Progenitor cell of endocrine pancreas (in vitro differentiated cells): ENCODE data around the gene ZNF738. TPM values are rescaled to one million over a fixed set of nuclear protein-coding genes. Genes with fewer than 3 reads are reported as not detected.
A peak's percentile ranks its signal among the peaks of the same experiment; 100 is the strongest.
"Not testable (repeated sequence)": the region's sequence is repeated elsewhere in the genome, so short reads cannot be mapped to it uniquely, and the experiment has no call there.

Source experiments
- DNase-seq: peaks from one replicate; pipeline ENCODE4 v3.0.0; 2021; ENCODE audit warnings: low spot score; ENCODE audit not compliant: unreplicated experiment
- H3K27ac Mint-ChIP-seq: 2 replicates; pipeline ENCODE4 v1.8.0; 2021; ENCODE audit warnings: mild to moderate bottlenecking, moderate library complexity, mixed read lengths
- H3K27me3 Mint-ChIP-seq: 2 replicates; pipeline ENCODE4 v1.8.0; 2021; ENCODE audit warnings: mixed read lengths
- H3K36me3 Mint-ChIP-seq: 2 replicates; pipeline ENCODE4 v1.8.0; 2022; ENCODE audit warnings: mixed read lengths; ENCODE audit not compliant: insufficient read depth
- H3K4me1 Mint-ChIP-seq: 2 replicates; pipeline ENCODE4 v1.8.0; 2021; ENCODE audit warnings: low read depth, mixed read lengths
- H3K4me3 Mint-ChIP-seq: 2 replicates; pipeline ENCODE4 v1.8.0; 2021; ENCODE audit warnings: low read depth, mild to moderate bottlenecking, moderate library complexity, mixed read lengths
- H3K9me3 Mint-ChIP-seq: 2 replicates; pipeline ENCODE4 v1.8.0; 2021; ENCODE audit warnings: low read depth, mixed read lengths
- CTCF ChIP-seq: fragments of 200-600 bp; sonication (generic); IDR thresholded peaks from one replicate; pipeline ENCODE4 v1.5.0; 2021; ENCODE audit warnings: antibody characterized with exemption, mild to moderate bottlenecking; ENCODE audit not compliant: unreplicated experiment
- long read RNA-seq: library from polyadenylated mRNA; unstranded; transcript quantifications from one replicate; pipeline ENCODE4 v2.0.0, GENCODE V29; 2020
- total RNA-seq: library from RNA; stranded (reverse); gene quantifications from 2 replicates; pipeline ENCODE4 v1.2.1, GENCODE V29; 2021

ZNF738 gene
- 71.7 and 71.8 TPM in 2 replicates for total RNA-seq
- long read RNA-seq, transcript ZNF738-202 (5 exons, 1,142 nt) = minor isoform, 16 of 130 reads
- long read RNA-seq, transcript ZNF738-201 (5 exons, 2,442 nt) = major isoform, 81 of 130 reads
- long read RNA-seq, partial matches to known transcripts = 4 of 130 reads
- long read RNA-seq, other reads (novel, unspliced or antisense) = 26 of 130 reads

GRCh38 chr19:21358768-21359451 is at the start of gene ZNF738:
TSS of gene ZNF738 (plus strand) at chr19:21359000. CDS start at chr19:21359141, 141 bp downstream.
- Mint-ChIP-seq H3K4me3 (peak within 1 kb of the TSS; percentile 100), H3K27me3 (no peaks in the 10 kb centered on the region), H3K27ac (peak within 1 kb of the TSS; percentile 100), H3K36me3 (peaks cover 24% of the 10 kb centered on the region), H3K9me3 (peaks cover 4% of the 10 kb centered on the region), H3K4me1 (peaks cover 5% of the 10 kb centered on the region)
- peak; percentile 81 for DNase-seq
- no peak for TF ChIP-seq CTCF

- H3K9me3 Mint-ChIP-seq, DNase-seq, H3K4me3 Mint-ChIP-seq, H3K36me3 Mint-ChIP-seq, H3K27me3 Mint-ChIP-seq: not testable (repeated sequence)
- Mint-ChIP-seq H3K4me1 (peaks cover 12% of the 10 kb centered on the region), H3K27ac (peak overlapping the region; percentile 44)
Observed at GRCh38 chr19:21312807-21313206, 46.0 kb upstream of the ZNF738 start.

GRCh38 chr19:21314676-21315075 is 44.1 kb upstream of the ZNF738 start:
- H3K36me3 Mint-ChIP-seq = peaks cover 6% of the 10 kb centered on the region

GRCh38 chr19:21317821-21318220 is 41.0 kb upstream of the ZNF738 start:
- Mint-ChIP-seq H3K9me3 (no peaks in the 10 kb centered on the region), H3K36me3 (peaks cover 4% of the 10 kb centered on the region), H3K4me3 (no peak overlapping the region), H3K4me1 (peaks cover 29% of the 10 kb centered on the region), H3K27ac (peak overlapping the region; percentile 53), H3K27me3 (no peaks in the 10 kb centered on the region)
- no peak for DNase-seq
- TF ChIP-seq CTCF = no peak

More at GRCh38 chr19:21314676-21315075, 44.1 kb upstream of the ZNF738 start:
- H3K9me3 Mint-ChIP-seq = no peaks in the 10 kb centered on the region
- H3K27me3 Mint-ChIP-seq = no peaks in the 10 kb centered on the region
- no peak for TF ChIP-seq CTCF
- no peak overlapping the region for H3K4me3 Mint-ChIP-seq
- H3K4me1 Mint-ChIP-seq = peaks cover 21% of the 10 kb centered on the region
- DNase-seq = no peak
- H3K27ac Mint-ChIP-seq = no peak overlapping the region

- TF ChIP-seq CTCF = no peak
- H3K27ac Mint-ChIP-seq = no peak overlapping the region
- H3K36me3 Mint-ChIP-seq = peaks cover 18% of the 10 kb centered on the region
- peaks cover 10% of the 10 kb centered on the region for H3K9me3 Mint-ChIP-seq
- H3K27me3 Mint-ChIP-seq = no peaks in the 10 kb centered on the region
- peaks cover 33% of the 10 kb centered on the region for H3K4me1 Mint-ChIP-seq
- DNase-seq = no peak
- no peak overlapping the region for H3K4me3 Mint-ChIP-seq
Observed at GRCh38 chr19:21321134-21321533, 37.7 kb upstream of the ZNF738 start.

- Mint-ChIP-seq H3K4me3 (no peak overlapping the region), H3K9me3 (peaks cover 14% of the 10 kb centered on the region), H3K27me3 (no peaks in the 10 kb centered on the region), H3K27ac (peak overlapping the region; percentile 64), H3K4me1 (peaks cover 33% of the 10 kb centered on the region), H3K36me3 (peaks cover 25% of the 10 kb centered on the region)
- DNase-seq = no peak
- TF ChIP-seq CTCF = no peak
Observed at GRCh38 chr19:21321996-21322395, 36.8 kb upstream of the ZNF738 start.
